Colonic mucosa (tissue), 4 donors: ENCODE results near the gene SLC15A4. TPM values are rescaled to one million over a fixed set of nuclear protein-coding genes. Genes with fewer than 3 reads are reported as not detected.

Experiments
- DNase-seq: peaks from one replicate; pipeline ENCODE4 v3.0.0-alpha.2; 2020
- H3K27ac ChIP-seq: fragments of 200-600 bp; one replicate; pipeline ENCODE4 v1.8.0; 2021
- H3K27me3 ChIP-seq: fragments of 200-600 bp; one replicate; pipeline ENCODE4 v1.8.0; 2021
- H3K36me3 ChIP-seq: fragments of 200-600 bp; one replicate; pipeline ENCODE4 v1.8.0; 2021
- H3K4me1 ChIP-seq: fragments of 200-600 bp; one replicate; pipeline ENCODE4 v1.8.0; 2021; ENCODE audit warnings: mild to moderate bottlenecking
- H3K4me3 ChIP-seq: fragments of 200-600 bp; one replicate; pipeline ENCODE4 v1.8.0; 2021
- H3K9ac ChIP-seq, 2 donors: one replicate each; pipeline ENCODE4 v1.7.0; 2013; ENCODE audit warnings: control low read depth in 2 of 2, low read depth in 2 of 2, low read length in 2 of 2
- H3K9me3 ChIP-seq: fragments of 200-600 bp; one replicate; pipeline ENCODE4 v1.8.0; 2021
- intact Hi-C: fragments of 100-400 bp; cut with DNase I; formaldehyde crosslinking; loops from one replicate; pipeline ENCODE4 v1.14.1; 2022
- total RNA-seq, 2 donors: library from RNA; stranded (reverse); fragmentation: NEBNext Ultra II Directional in 1 of 2; extraction: Animal tissue kit (Norgen Biotek cat#: 25700) in 1 of 2; gene quantifications; one replicate each; pipeline ENCODE4 v1.2.1, GENCODE V29; 2021
- TF ChIP-seq, protein P1 (sequence below): fragments of 200-600 bp; IDR thresholded peaks from one replicate; pipeline ENCODE4 v1.8.0; 2022; ENCODE audit warnings: antibody characterized with exemption, mild to moderate bottlenecking
- donor health status: healthy.
- donor health status: DM: no; HTN: no; CAD: no.
- donor health status: DM: no; HTN: no; CAD: no.

Gene SLC15A4
- total RNA-seq, 2 donors from 2014 or later, result 12.0 to 12.8 TPM

DNA sequence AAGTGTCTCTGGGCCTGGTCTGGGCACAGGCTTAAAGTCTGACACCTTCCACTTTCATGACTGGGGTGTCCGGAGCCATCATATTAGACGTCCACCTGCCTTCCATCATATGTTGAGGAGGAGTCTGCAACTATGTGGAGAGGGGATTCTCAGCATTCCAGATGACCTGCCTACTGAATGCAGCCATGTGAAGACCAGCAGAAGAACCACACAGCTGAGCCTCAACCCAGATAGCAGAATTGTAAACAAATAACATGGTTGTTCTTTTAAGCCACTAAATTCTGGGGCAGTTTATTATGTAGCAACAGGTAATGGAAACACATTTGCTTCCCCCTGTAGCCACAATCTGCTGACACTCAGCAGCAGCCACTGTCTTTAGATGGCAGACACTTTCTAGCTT is 4.0 kb upstream of the SLC15A4 start:
- no peaks in the 10 kb centered on the region for H3K9me3 ChIP-seq
- no peaks in the 10 kb centered on the region for H3K27me3 ChIP-seq
- intact Hi-C loops, result no loop called here
- H3K4me3 ChIP-seq, result no peak overlapping the region
- TF ChIP-seq, protein P1, sequence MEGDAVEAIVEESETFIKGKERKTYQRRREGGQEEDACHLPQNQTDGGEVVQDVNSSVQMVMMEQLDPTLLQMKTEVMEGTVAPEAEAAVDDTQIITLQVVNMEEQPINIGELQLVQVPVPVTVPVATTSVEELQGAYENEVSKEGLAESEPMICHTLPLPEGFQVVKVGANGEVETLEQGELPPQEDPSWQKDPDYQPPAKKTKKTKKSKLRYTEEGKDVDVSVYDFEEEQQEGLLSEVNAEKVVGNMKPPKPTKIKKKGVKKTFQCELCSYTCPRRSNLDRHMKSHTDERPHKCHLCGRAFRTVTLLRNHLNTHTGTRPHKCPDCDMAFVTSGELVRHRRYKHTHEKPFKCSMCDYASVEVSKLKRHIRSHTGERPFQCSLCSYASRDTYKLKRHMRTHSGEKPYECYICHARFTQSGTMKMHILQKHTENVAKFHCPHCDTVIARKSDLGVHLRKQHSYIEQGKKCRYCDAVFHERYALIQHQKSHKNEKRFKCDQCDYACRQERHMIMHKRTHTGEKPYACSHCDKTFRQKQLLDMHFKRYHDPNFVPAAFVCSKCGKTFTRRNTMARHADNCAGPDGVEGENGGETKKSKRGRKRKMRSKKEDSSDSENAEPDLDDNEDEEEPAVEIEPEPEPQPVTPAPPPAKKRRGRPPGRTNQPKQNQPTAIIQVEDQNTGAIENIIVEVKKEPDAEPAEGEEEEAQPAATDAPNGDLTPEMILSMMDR, result no peak
- no peaks in the 10 kb centered on the region for H3K36me3 ChIP-seq
- H3K9ac ChIP-seq, result no peak overlapping the region
- no peak for DNase-seq
- H3K27ac ChIP-seq, result no peak overlapping the region
- no peaks in the 10 kb centered on the region for H3K4me1 ChIP-seq

DNA sequence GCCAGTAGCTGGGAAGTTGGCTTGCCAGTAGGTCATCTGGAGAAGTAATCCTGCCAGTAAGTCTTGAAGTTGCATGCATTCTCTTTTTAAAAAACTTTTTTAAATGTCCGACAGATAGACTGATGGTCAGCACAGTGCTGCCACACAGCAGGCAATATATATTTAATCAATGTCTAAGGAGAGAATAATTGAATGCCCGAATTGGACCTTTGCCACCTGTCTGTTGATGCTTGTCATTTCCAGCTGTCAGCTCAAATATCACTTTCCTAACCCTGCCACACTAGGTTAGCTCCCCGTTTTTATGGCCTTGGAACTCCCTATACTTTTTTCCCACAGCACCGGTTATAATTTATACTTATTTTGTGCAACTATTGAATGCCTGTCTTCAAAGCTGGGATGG is 2.1 kb upstream of the SLC15A4 start:
- Histone ChIP-seq H3K27ac (no peak overlapping the region), H3K9me3 (no peaks in the 10 kb centered on the region), H3K27me3 (no peaks in the 10 kb centered on the region), H3K36me3 (no peaks in the 10 kb centered on the region), H3K4me1 (no peaks in the 10 kb centered on the region), H3K9ac (no peak overlapping the region), H3K4me3 (no peak overlapping the region)
- intact Hi-C loops, result no loop called here
- TF ChIP-seq, protein P1, result no peak
- no peak for DNase-seq

DNA sequence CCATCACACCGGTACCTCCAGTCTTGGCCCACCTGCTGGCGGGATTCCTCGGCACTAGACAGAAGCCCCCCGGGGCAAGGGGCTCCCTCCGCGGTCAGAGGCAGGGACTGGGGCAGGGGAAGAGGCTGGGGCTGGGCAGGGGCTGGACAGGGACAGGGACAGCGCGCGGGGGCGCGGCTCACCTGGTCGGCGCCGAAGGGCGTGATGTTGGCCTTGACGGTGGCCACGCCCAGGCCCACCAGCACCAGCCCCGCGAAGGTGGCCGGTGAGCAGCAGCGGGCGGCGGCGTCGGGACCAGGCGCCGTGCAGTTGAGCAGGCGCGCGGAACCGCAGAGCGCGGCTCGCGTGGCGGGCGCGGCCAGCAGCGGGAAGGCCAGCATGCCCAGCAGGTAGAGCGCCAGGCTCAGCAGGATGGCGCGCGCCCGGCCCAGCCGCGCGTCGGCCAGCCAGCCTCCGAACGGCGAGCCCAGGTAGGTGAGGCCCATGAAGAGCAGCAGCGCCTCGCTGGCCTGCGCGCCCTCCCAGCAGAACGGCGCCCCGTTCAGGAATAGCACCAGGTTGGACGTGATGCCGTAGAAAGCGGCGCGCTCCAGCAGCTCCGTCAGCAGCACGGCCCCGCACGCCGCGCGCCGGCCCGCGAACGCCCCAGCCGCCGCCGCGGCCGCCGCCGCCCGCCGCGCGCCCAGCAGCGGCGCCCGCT is 392 bp downstream of the SLC15A4 start:
- DNase-seq, result peak; percentile 40
- TF ChIP-seq, protein P1, result no peak
- Histone ChIP-seq H3K9ac (peak overlapping the region; percentile 84 to 99), H3K27me3 (no peaks in the 10 kb centered on the region), H3K36me3 (no peaks in the 10 kb centered on the region), H3K4me3 (peak overlapping the region; percentile 95), H3K27ac (peak overlapping the region; percentile 82), H3K9me3 (no peaks in the 10 kb centered on the region), H3K4me1 (peaks cover 4% of the 10 kb centered on the region)
- intact Hi-C loops, result no loop called here

DNA sequence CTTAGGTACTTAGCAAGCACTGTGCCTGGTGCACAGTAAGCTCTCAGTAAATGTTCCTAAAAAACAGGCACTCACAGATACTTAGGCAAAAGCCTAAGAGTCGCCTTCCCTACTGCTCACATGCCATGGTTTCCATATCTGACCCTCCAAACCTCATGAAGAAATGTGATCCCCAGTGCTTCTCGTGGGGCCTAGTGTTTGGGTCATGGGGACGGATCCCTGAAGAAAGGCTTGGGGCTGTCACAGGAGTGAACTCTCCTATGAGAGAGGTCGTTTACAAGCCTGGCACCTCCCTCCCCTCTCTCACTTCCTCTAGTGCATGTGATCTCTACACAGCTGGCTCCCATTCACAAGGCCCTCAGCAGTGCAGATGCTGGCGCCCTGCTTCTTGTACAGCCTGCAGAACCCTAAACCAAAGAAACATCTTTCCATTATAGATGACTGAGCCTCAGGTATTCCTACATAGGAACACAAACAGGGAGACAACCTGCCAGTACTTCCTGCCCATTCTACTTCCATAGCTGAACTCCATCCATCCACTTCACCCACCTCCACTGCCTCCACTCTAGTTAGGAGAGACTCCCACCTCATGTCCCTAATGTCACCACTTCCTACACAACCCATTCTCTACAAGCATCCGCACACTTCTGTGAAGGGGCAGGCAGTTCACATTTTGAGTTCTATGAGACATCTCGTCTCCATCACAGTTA is 2.9 kb downstream of the SLC15A4 start:
- Histone ChIP-seq H3K4me1 (peaks cover 6% of the 10 kb centered on the region), H3K36me3 (no peaks in the 10 kb centered on the region), H3K9ac (no peak overlapping the region), H3K4me3 (no peak overlapping the region), H3K9me3 (no peaks in the 10 kb centered on the region), H3K27me3 (no peaks in the 10 kb centered on the region), H3K27ac (peak overlapping the region; percentile 22)
- TF ChIP-seq, protein P1, result no peak
- peak; percentile 32 for DNase-seq
- intact Hi-C loops, result no loop called here

DNA sequence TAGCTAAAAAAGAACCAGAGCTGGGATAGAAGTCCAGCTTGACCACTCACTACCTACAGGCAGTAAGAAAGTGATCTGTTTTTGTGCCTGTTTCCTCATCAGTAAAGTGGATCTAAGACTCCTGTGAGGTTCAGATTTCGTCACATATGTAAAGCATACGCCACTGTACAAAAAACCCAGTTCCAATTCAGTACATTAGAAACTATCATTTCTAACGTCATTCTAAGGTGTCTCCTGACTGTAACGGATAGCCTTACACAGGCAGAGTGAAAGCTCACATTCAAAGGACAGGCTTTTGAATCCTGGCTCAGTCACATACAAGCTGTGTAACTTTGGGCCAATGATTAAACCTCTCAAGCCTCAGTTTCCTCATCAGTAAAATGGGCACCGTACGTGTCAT is 3.5 kb downstream of the SLC15A4 start:
- Histone ChIP-seq H3K36me3 (no peaks in the 10 kb centered on the region), H3K9me3 (no peaks in the 10 kb centered on the region), H3K4me1 (peaks cover 6% of the 10 kb centered on the region), H3K4me3 (no peak overlapping the region), H3K27ac (no peak overlapping the region), H3K27me3 (no peaks in the 10 kb centered on the region), H3K9ac (no peak overlapping the region)
- TF ChIP-seq, protein P1, result no peak
- no peak for DNase-seq
- intact Hi-C loops, result no loop called here
